Nephron (organoid): ENCODE data around the gene FAM9C.
"Not testable (repeated sequence)": the region's sequence is repeated elsewhere in the genome, so short reads cannot be mapped to it uniquely, and the experiment has no call there.

Experiments used
- H3K27ac Mint-ChIP-seq, 3 experiments: 2 replicates each; pipeline ENCODE4 v1.8.0; 2020; ENCODE audit warnings: mixed read lengths in 3 of 3, mild to moderate bottlenecking in 2 of 3, moderate library complexity in 1 of 3
- H3K27me3 Mint-ChIP-seq: 2 replicates; pipeline ENCODE4 v1.8.0; 2021; ENCODE audit warnings: low read depth, mild to moderate bottlenecking, moderate library complexity, mixed read lengths
- H3K36me3 Mint-ChIP-seq: 2 replicates; pipeline ENCODE4 v1.8.0; 2020; ENCODE audit warnings: low read depth, mixed read lengths
- H3K4me1 Mint-ChIP-seq: 2 replicates; pipeline ENCODE4 v1.8.0; 2020; ENCODE audit warnings: mixed read lengths
- H3K4me3 Mint-ChIP-seq, 3 experiments: 2 replicates each; pipeline ENCODE4 v1.8.0; 2020; ENCODE audit warnings: mild to moderate bottlenecking in 3 of 3, mixed read lengths in 3 of 3, moderate library complexity in 2 of 3
- H3K9me3 Mint-ChIP-seq: 2 replicates; pipeline ENCODE4 v1.8.0; 2020; ENCODE audit warnings: mixed read lengths
- TF ChIP-seq, protein P1 (sequence below), 3 experiments: fragments of 200-600 bp; sonication (generic); IDR thresholded peaks; one replicate each; pipeline ENCODE4 v1.5.0; 2021; ENCODE audit warnings: antibody characterized with exemption in 3 of 3; ENCODE audit not compliant: unreplicated experiment in 3 of 3

FAM9C gene

DNA sequence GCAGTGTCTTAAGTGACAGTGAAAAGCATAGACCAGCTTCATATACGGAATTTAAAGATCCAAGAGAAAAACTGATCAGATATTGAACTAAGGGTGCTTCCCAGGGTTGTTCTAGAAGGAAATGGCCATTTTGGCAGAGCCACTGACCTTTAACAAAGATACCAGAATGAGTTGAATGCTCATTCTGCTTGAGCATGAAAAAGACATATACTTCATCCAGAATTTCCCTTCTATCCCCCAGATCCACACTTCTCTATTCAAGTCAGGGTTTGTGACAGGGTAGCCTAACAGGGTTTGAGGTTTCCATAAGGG lies 45.6 kb upstream of the FAM9C start:
- TF ChIP-seq, protein P1, sequence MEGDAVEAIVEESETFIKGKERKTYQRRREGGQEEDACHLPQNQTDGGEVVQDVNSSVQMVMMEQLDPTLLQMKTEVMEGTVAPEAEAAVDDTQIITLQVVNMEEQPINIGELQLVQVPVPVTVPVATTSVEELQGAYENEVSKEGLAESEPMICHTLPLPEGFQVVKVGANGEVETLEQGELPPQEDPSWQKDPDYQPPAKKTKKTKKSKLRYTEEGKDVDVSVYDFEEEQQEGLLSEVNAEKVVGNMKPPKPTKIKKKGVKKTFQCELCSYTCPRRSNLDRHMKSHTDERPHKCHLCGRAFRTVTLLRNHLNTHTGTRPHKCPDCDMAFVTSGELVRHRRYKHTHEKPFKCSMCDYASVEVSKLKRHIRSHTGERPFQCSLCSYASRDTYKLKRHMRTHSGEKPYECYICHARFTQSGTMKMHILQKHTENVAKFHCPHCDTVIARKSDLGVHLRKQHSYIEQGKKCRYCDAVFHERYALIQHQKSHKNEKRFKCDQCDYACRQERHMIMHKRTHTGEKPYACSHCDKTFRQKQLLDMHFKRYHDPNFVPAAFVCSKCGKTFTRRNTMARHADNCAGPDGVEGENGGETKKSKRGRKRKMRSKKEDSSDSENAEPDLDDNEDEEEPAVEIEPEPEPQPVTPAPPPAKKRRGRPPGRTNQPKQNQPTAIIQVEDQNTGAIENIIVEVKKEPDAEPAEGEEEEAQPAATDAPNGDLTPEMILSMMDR (IDR thresholded peaks at IDR 0.05; ENCODE audit: unreplicated experiment in 3 of 3): no peak
- Mint-ChIP-seq H3K9me3 (peaks cover 3% of the 10 kb centered on the region), H3K27me3 (no peaks in the 10 kb centered on the region), H3K27ac (peak overlapping the region in 2 of 3 experiments; percentile 29 to 77), H3K4me3 (no peak overlapping the region), H3K4me1 (peaks cover 42% of the 10 kb centered on the region), H3K36me3 (no peaks in the 10 kb centered on the region)

DNA sequence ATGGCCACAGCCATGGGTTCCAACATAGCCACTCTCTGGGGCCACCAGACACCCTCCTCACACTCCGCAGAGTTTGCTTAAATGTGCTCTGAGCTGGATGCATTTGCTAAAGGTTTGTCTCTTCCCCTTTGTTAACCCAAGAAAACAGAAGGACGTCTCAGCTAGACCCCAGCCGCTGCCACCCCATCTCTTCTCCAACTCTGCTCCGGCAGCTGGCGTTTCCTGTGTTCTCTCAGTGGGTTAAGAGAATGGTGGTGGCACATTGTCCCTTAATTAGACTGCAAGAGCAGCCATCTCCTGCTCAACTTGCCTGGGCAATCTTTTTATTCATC lies 43.7 kb upstream of the FAM9C start:
- Mint-ChIP-seq H3K4me1 (peaks cover 31% of the 10 kb centered on the region), H3K9me3 (peaks cover 3% of the 10 kb centered on the region), H3K4me3 (no peak overlapping the region), H3K36me3 (no peaks in the 10 kb centered on the region), H3K27ac (no peak overlapping the region), H3K27me3 (no peaks in the 10 kb centered on the region)
- TF ChIP-seq, protein P1 (IDR thresholded peaks at IDR 0.05; ENCODE audit: unreplicated experiment in 3 of 3): no peak

DNA sequence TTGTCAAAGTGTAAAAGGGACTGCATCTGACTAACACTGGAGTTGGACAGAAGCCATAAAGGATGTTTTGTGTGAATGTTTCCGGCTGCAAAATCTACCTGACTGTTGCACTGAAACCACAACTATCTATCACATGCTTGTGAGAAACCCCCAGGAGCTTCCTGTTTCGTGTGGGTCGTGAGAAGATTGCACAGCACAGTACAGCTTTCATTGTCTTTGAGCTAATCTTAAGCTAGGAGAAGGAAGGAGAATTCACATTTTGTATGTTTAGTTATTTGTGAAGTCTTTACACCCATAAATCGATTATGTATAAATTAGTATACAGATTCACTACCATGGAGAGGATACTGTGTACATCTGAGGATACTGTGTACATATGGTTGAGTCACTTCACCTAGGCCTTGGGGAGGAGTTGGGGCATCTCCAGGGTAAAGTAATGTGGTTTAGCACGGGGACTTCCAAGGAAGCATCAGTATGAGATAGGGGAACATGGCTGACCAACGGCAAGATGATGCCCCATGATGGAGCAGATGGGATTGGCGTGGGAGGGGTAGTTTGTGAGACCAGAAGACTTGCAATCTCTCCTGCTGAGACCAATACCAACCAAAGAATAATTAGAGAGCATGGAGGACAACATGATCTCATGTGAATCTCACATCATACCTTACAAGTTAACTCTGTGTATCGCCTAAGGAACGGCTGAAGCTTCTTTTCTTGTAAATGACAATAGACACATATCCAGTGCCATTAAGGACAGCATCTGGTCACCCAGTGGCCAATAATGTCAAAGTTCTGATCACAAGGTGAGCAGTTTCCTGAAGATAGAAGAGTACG lies 43.1 kb upstream of the FAM9C start:
- Mint-ChIP-seq H3K4me3 (no peak overlapping the region), H3K4me1 (peaks cover 32% of the 10 kb centered on the region), H3K9me3 (peaks cover under 1% of the 10 kb centered on the region), H3K27ac (no peak overlapping the region), H3K27me3 (no peaks in the 10 kb centered on the region), H3K36me3 (no peaks in the 10 kb centered on the region)
- TF ChIP-seq, protein P1 (IDR thresholded peaks at IDR 0.05; ENCODE audit: unreplicated experiment in 3 of 3): no peak

DNA sequence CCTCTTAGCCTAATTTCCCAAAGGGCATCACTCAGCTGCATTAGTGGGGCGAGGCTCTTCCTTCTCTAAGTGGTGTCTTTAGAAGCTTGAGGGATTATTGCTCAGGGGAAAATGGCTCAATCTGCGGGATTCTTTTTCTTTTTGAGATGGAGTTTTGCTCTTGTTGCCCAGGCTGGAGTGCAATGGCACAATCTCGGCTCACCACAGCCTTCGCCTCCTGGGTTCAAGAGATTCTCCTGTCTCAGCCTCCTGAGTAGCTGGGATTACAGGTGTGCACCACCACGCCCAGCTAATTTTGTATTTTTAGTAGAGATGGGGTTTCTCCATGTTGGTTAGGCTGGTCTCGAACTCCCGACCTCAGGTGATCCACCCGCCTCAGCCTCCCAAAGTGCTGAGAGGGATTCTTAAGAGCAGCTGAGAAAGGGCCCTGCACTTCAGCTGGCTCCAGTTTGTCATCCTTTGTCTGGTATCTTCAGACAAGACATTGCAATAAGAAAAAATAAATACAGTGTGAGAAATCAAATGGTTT lies 42.4 kb upstream of the FAM9C start:
- H3K4me3 Mint-ChIP-seq, H3K27ac Mint-ChIP-seq, H3K27me3 Mint-ChIP-seq, H3K36me3 Mint-ChIP-seq, H3K9me3 Mint-ChIP-seq: not testable (repeated sequence)
- peaks cover 39% of the 10 kb centered on the region for H3K4me1 Mint-ChIP-seq

DNA sequence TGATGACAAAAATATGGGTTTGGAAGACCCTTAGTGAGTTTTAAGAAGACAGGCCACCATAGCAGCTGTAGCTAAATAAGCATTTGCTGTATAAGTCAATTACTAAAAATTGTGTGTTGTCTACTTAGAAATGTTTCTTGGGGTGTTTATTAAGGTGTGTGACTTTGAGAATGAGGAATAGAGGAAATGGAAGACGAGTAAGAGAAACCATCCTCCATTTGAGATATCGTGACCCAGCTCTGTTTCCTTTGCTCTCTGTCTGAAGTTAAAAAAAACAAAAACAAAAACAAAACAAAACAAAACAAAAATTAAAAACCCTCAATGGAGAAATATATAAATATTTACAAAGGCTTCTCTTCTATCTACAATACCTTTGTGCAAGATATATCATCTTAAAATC lies 41.7 kb upstream of the FAM9C start:
- TF ChIP-seq, protein P1 (IDR thresholded peaks at IDR 0.05; ENCODE audit: unreplicated experiment in 3 of 3): no peak
- no peaks in the 10 kb centered on the region for H3K27me3 Mint-ChIP-seq
- no peaks in the 10 kb centered on the region for H3K9me3 Mint-ChIP-seq
- no peak overlapping the region for H3K4me3 Mint-ChIP-seq
- H3K4me1 Mint-ChIP-seq: peaks cover 40% of the 10 kb centered on the region
- no peak overlapping the region for H3K27ac Mint-ChIP-seq
- H3K36me3 Mint-ChIP-seq: no peaks in the 10 kb centered on the region

DNA sequence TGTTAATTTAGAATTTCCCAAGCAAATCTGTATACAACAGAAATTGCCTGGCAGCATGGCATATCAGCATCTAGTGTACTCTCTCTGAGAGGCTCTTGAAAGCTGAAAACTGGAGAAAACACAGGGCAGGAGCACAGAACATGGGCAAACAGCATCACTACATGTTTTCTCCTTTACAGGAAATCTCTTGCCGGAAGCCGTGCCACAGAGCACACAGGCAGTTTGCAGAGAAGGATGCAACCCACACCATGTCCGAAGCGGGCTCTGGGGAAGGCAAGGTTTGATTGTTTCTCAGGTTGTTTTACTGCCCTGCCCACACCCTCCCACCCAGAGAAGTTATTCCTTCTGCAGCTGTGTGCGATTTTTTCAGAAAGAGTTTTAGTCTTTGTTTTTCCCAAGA lies 41.1 kb upstream of the FAM9C start:
- Mint-ChIP-seq H3K27ac (no peak overlapping the region), H3K36me3 (no peaks in the 10 kb centered on the region), H3K4me1 (peaks cover 40% of the 10 kb centered on the region), H3K4me3 (no peak overlapping the region), H3K9me3 (no peaks in the 10 kb centered on the region), H3K27me3 (no peaks in the 10 kb centered on the region)
- TF ChIP-seq, protein P1 (IDR thresholded peaks at IDR 0.05; ENCODE audit: unreplicated experiment in 3 of 3): no peak
